K562 (cell line): Measurements from ENCODE around the gene DPF1. TPM values are rescaled to one million over a fixed set of nuclear protein-coding genes. Genes with fewer than 3 reads are reported as not detected.
A peak's percentile ranks its signal among the peaks of the same experiment; 100 is the strongest.

Source experiments
- ATAC-seq: fragments of 200-7000 bp; cut with Tn5 transposase; 3 replicates; pipeline ENCODE4 v1.9.1; 2020; ENCODE audit warnings: moderate library complexity
- BruUV-seq: library from RNA; stranded (reverse); fragments of 400-500 nt; replicated peaks from 2 replicates; lab custom pipeline; 2021; lab: Mats Ljungman, UMichigan
- CTCF ChIA-PET: fragments of 300-600 bp; formaldehyde crosslinking; extraction: SDS; loops from one replicate; lab custom pipeline; 2021; ENCODE audit warnings: low intra/inter-chr PET ratio; lab: Yijun Ruan, JAX
- POLR2A ChIA-PET: fragments of 300-600, 350-650 bp; sonication (Branson Sonifier 250); formaldehyde crosslinking; extraction: SDS; loops from one replicate; lab custom pipeline; 2021; ENCODE audit warnings: antibody characterized with exemption, inconsistent platforms; lab: Yijun Ruan, JAX
- DNase-seq, 4 experiments: peaks; one replicate each; pipeline versions ENCODE4 v3.0.0 to v3.0.0-alpha.2; 2011 to 2018; ENCODE audit warnings: low spot score in 3 of 4, mixed read lengths in 3 of 4; ENCODE audit errors: extremely low read depth in 1 of 4
- FAIRE-seq: peaks from 2 replicates; lab custom pipeline; 2011; peaks lifted over from hg19 to GRCh38; lab: Jason Lieb, UNC
- H2AFZ ChIP-seq: 2 replicates; pipeline ENCODE4 v1.6.0; 2011; ENCODE audit warnings: low read depth, low read length, control low read depth, inconsistent platforms
- H3K27ac ChIP-seq: fragments of 200-600 bp; 3 replicates; pipeline ENCODE4 v1.8.0; 2011; ENCODE audit warnings: low read depth, mild to moderate bottlenecking, control low read depth, inconsistent platforms, low read length, moderate library complexity, mixed read lengths; ENCODE audit errors: extremely low read depth
- H3K27me3 ChIP-seq, 2 experiments: fragments of 300-600 bp in 1 of 2; 2 replicates in 1 of 2; 3 replicates in 1 of 2; pipeline versions ENCODE4 v1.6.0 to v1.8.0; 2011; ENCODE audit warnings: inconsistent platforms in 2 of 2, low read length in 2 of 2, mild to moderate bottlenecking in 1 of 2, mixed read lengths in 1 of 2, moderate library complexity in 1 of 2; ENCODE audit not compliant: control insufficient read depth in 2 of 2, insufficient read depth in 2 of 2
- H3K36me3 ChIP-seq: fragments of 300-600 bp; 3 replicates; pipeline ENCODE4 v1.8.0; 2011; ENCODE audit warnings: mild to moderate bottlenecking, low read length, inconsistent platforms; ENCODE audit not compliant: control insufficient read depth, insufficient read depth
- H3K4me1 ChIP-seq, 2 experiments: fragments of 200-600 bp in 1 of 2; replicated peaks in 1 of 2; 2 replicates in 1 of 2; 3 replicates in 1 of 2; pipeline versions ENCODE4 v1.5.1 to v1.8.0; 2011; ENCODE audit warnings: inconsistent platforms in 2 of 2, low read length in 2 of 2, mild to moderate bottlenecking in 1 of 2, mixed read lengths in 1 of 2, moderate library complexity in 1 of 2; ENCODE audit not compliant: control insufficient read depth in 2 of 2, insufficient read depth in 2 of 2
- H3K4me2 ChIP-seq: 2 replicates; pipeline ENCODE4 v1.6.1; 2011; ENCODE audit warnings: low read length, control low read depth, inconsistent platforms, mixed read lengths; ENCODE audit not compliant: insufficient read depth
- H3K4me3 ChIP-seq: fragments of 200-600 bp; sonication (generic), shearing (Covaris generic); 2 replicates; pipeline ENCODE4 v1.5.1; 2016; ENCODE audit warnings: control low read depth, inconsistent platforms
- H3K79me2 ChIP-seq: fragments of 200-600 bp; 3 replicates; pipeline ENCODE4 v1.8.0; 2011; ENCODE audit warnings: low read length, inconsistent platforms; ENCODE audit not compliant: control insufficient read depth, insufficient read depth
- H3K9ac ChIP-seq, 2 experiments: 2 replicates each; pipeline versions ENCODE4 v1.6.0 to v1.6.1; 2011; ENCODE audit warnings: low read depth in 2 of 2, low read length in 2 of 2, control low read depth in 1 of 2, inconsistent platforms in 1 of 2, mild to moderate bottlenecking in 1 of 2, mixed read lengths in 1 of 2; ENCODE audit not compliant: insufficient read depth in 1 of 2
- H3K9me1 ChIP-seq: one replicate; pipeline ENCODE4 v1.6.0; 2011; ENCODE audit warnings: inconsistent platforms, mild to moderate bottlenecking, low read length, moderate library complexity; ENCODE audit not compliant: control insufficient read depth, insufficient read depth
- H3K9me3 ChIP-seq: replicated peaks from 2 replicates; pipeline ENCODE4 v1.5.1; 2011; ENCODE audit warnings: low read depth, low read length, inconsistent platforms; ENCODE audit not compliant: control insufficient read depth, insufficient read depth
- H4K20me1 ChIP-seq: replicated peaks from 2 replicates; pipeline ENCODE4 v1.6.1; 2011; ENCODE audit warnings: low read length, inconsistent platforms, mixed read lengths; ENCODE audit not compliant: control insufficient read depth, insufficient read depth
- ATF6 ChIP-seq: sonication (generic); formaldehyde crosslinking; IDR thresholded peaks from 2 replicates; pipeline ENCODE4 v1.4.0; 2020; ENCODE audit warnings: mild to moderate bottlenecking, missing genetic modification reagents
- BACH1 ChIP-seq: fragments of 200-800 bp; sonication (Bioruptor generic); IDR thresholded peaks from 2 replicates; pipeline ENCODE4 v1.6.1; 2016; ENCODE audit warnings: missing genetic modification characterization, missing compliant biosample characterization
- CEBPG ChIP-seq, 3 experiments: fragments of 200-800 bp in 1 of 3; sonication (Bioruptor generic) in 1 of 3; sonication (generic) in 1 of 3; formaldehyde crosslinking in 1 of 3; IDR thresholded peaks in 2 of 3; conservative IDR thresholded peaks in 1 of 3; 2 replicates each; pipeline versions ENCODE4 v1.6.1 to v1.8.0; 2016 to 2022; ENCODE audit warnings: missing compliant biosample characterization in 2 of 3, missing genetic modification characterization in 2 of 3, mild to moderate bottlenecking in 1 of 3, missing genetic modification reagents in 1 of 3
- ELK3 ChIP-seq: fragments of 450-650 bp; formaldehyde crosslinking; IDR thresholded peaks from 2 replicates; pipeline ENCODE4 v1.4.0; 2020; ENCODE audit warnings: mild to moderate bottlenecking
- FOXK2 ChIP-seq, 2 experiments: fragments of 450-650 bp; IDR thresholded peaks in 1 of 2; conservative IDR thresholded peaks in 1 of 2; 2 replicates each; pipeline ENCODE4 v1.6.1; 2016; ENCODE audit warnings: low read depth in 2 of 2, mild to moderate bottlenecking in 1 of 2
- KDM1A ChIP-seq, 2 experiments: fragments of 450-650 bp; IDR thresholded peaks; 2 replicates each; pipeline ENCODE4 v1.6.1; 2016; ENCODE audit warnings: mild to moderate bottlenecking in 2 of 2
- MIER1 ChIP-seq: fragments of 450-650 bp; IDR thresholded peaks from 2 replicates; pipeline ENCODE4 v1.6.1; 2016; ENCODE audit warnings: antibody characterized with exemption, mild to moderate bottlenecking, low read depth
- PKNOX1 ChIP-seq: fragments of 450-650 bp; IDR thresholded peaks from 2 replicates; pipeline ENCODE4 v1.6.1; 2016
- PTTG1 ChIP-seq: fragments of 450-650 bp; IDR thresholded peaks from 2 replicates; pipeline ENCODE4 v1.6.1; 2016; ENCODE audit warnings: low read depth, mild to moderate bottlenecking, missing genetic modification characterization, missing compliant biosample characterization
- RBBP5 ChIP-seq: fragments of 200-600 bp; sonication (generic); IDR thresholded peaks from 2 replicates; pipeline ENCODE4 v1.6.1; 2012; ENCODE audit warnings: borderline replicate concordance, mild to moderate bottlenecking, low read length, control low read depth, inconsistent platforms; ENCODE audit not compliant: insufficient read depth, poor library complexity, severe bottlenecking
- ZBTB7A ChIP-seq: IDR thresholded peaks from 2 replicates; pipeline ENCODE4 v1.6.1; 2011; ENCODE audit warnings: low read depth, mild to moderate bottlenecking, low read length, moderate library complexity, borderline replicate concordance; ENCODE audit not compliant: control insufficient read depth
- WGBS: fragments of 100-300 bp; shearing (Covaris generic); methylation state at CpG from one replicate; pipeline ENCODE4 v1.1.6; 2016; ENCODE audit warnings: low coverage, mixed read lengths; ENCODE audit not compliant: insufficient coverage; ENCODE audit errors: missing lambda C conversion rate; 5-methylcytosine and 5-hydroxymethylcytosine counted together
- in situ Hi-C: fragments of 300-500 bp; cut with MboI; formaldehyde crosslinking; loops from 4 replicates; pipeline ENCODE4 v1.15.0; 2018; ENCODE audit warnings: inconsistent platforms, mixed read lengths
- intact Hi-C: fragments of 100-400 bp; cut with micrococcal nuclease; formaldehyde crosslinking; loops from 2 replicates; pipeline ENCODE4 v1.14.2; 2022
- polyA plus RNA-seq, 8 experiments: library from polyadenylated mRNA; depleted of rRNA in 4 of 8; stranded (reverse) in 5 of 8; unstranded in 3 of 8; fragments of >200 nt; fragmentation: Nextera tagmentation in 2 of 8; fragmentation: Illumina TruSeq in 1 of 8; extraction: Ambion mirVana in 2 of 8; extraction: Trizol in 1 of 8; gene quantifications; 2 replicates each; pipeline versions ENCODE4 v1.2.1 to v1.2.3, GENCODE V29; 2011 to 2014; ENCODE audit warnings: inconsistent platforms in 1 of 8, missing spikeins in 1 of 8
- total RNA-seq, 7 experiments: library from RNA; depleted of rRNA in 6 of 7; stranded (reverse); fragments of >200 nt in 6 of 7; fragmentation: Illumina TruSeq in 2 of 7; extraction: Trizol in 2 of 7; gene quantifications; 2 replicates each; pipeline versions ENCODE4 v1.2.1 to v1.2.3, GENCODE V29; 2011 to 2021; ENCODE audit warnings: low replicate concordance in 1 of 7

DPF1 gene
- total and polyA plus RNA-seq, 9 of the 15 experiments (the other 6 are each of a cell fraction or from before 2014, with no cell fraction given): 0.10 to 5.7 (median 3.1) TPM

GRCh38 chr19:38228491-38229439 is 4.7 kb upstream of the DPF1 start:
- in situ Hi-C loops: loop anchor here (5.0 to 10.0 kb wide), 2 partner anchors 304 to 326 kb away; no protein-coding TSS in a partner anchor
- no peaks in the 10 kb centered on the region for H3K9me3 ChIP-seq
- peak; percentile 81 for TF ChIP-seq ZBTB7A
- no peak for TF ChIP-seq MIER1
- TF ChIP-seq KDM1A (IDR thresholded peaks at IDR 0.05): 0 out of 4 replicates have a peak, but pooled peaks have one; percentile 6 to 23
- TF ChIP-seq PKNOX1: peak; percentile 37; the same call in 1 of the 2 replicates
- TF ChIP-seq ATF6 (CRISPR knock-in tag): 0 out of 2 replicates have a peak, but pooled peaks have one; percentile 52
- TF ChIP-seq FOXK2 (conservative IDR thresholded peaks at IDR 0.05 in 1 of 2, IDR thresholded peaks at IDR 0.05 in 1 of 2; ENCODE audit: low read depth in 2 of 2): no peak
- TF ChIP-seq BACH1 (tag): no peak
- peak; percentile 18 for TF ChIP-seq RBBP5
- no peak for TF ChIP-seq CEBPG (CRISPR knock-in tag; IDR thresholded peaks at IDR 0.05)
- no peak for TF ChIP-seq CEBPG (tag; conservative IDR thresholded peaks at IDR 0.05 in 1 of 2, IDR thresholded peaks at IDR 0.05 in 1 of 2)
- TF ChIP-seq PTTG1 (tag): no peak
- TF ChIP-seq ELK3 (CRISPR knock-in tag): no peak
- TF ChIP-seq, all 486 proteins: peak for 5
- ATAC-seq (no peak), FAIRE-seq (no peak), DNase-seq (peak; percentile 55 to 76 (median 66))
- Histone ChIP-seq H3K9ac (peak overlapping the region in 1 of 2 experiments; percentile 74; a peak in 2 of 4 replicates), H3K36me3 (no peaks in the 10 kb centered on the region), H2AFZ (peak overlapping the region; percentile 47; the same call in 1 of the 2 replicates), H3K4me1 (peaks cover 4 to 42% of the 10 kb centered on the region in 2 experiments; a peak in 4 of 5 replicates), H3K4me3 (peak overlapping the region; percentile 34), H3K79me2 (no peaks in the 10 kb centered on the region), H3K9me1 (no peaks in the 10 kb centered on the region), H3K27ac (no peak overlapping the region), H3K27me3 (peaks cover 2 to 6% of the 10 kb centered on the region in 2 experiments; a peak in 2 of 5 replicates), H4K20me1 (no peaks in the 10 kb centered on the region), H3K4me2 (peak overlapping the region; percentile 33)
- intact Hi-C loops: loop anchor here (2.0 to 5.0 kb wide), 2 partner anchors 86 to 326 kb away; no protein-coding TSS in a partner anchor
- WGBS: 2% methylated on average over 20 of the region's 80 CpGs
- ChIA-PET CTCF (no interaction called here), POLR2A (no interaction called here)
- BruUV-seq: no TSS peak
